Neural cell (in vitro differentiated cells): ENCODE data around the gene SLC22A23. TPM values are rescaled to one million over a fixed set of nuclear protein-coding genes. Genes with fewer than 3 reads are reported as not detected.

ENCODE experiments used
- H2AFZ ChIP-seq: fragments of 200-600, 300-800 bp; sonication (generic), shearing (Covaris generic); 2 replicates; pipeline ENCODE4 v1.6.0; 2014; ENCODE audit warnings: low read depth, mild to moderate bottlenecking, antibody characterized with exemption, low read length, moderate library complexity
- H3F3A ChIP-seq: fragments of 200-600 bp; shearing (Covaris generic); 2 replicates; pipeline ENCODE4 v1.6.1; 2016; ENCODE audit warnings: mild to moderate bottlenecking, moderate library complexity, mixed read lengths, antibody characterized with exemption, low read length; ENCODE audit not compliant: insufficient read depth, poor library complexity, severe bottlenecking
- H3K27ac ChIP-seq: fragments of 200-600, 300-800 bp; sonication (generic), shearing (Covaris generic); 2 replicates; pipeline ENCODE4 v1.5.1; 2014; ENCODE audit warnings: mild to moderate bottlenecking, low read length, moderate library complexity
- H3K27me3 ChIP-seq: fragments of 300-800, 200-600 bp; sonication (generic), shearing (Covaris generic); 2 replicates; pipeline ENCODE4 v1.6.0; 2014; ENCODE audit warnings: mild to moderate bottlenecking, low read depth, low read length, moderate library complexity; ENCODE audit not compliant: insufficient read depth
- H3K36me3 ChIP-seq: fragments of 300-800, 200-600 bp; sonication (generic), shearing (Covaris generic); 2 replicates; pipeline ENCODE4 v1.5.1; 2014; ENCODE audit warnings: mild to moderate bottlenecking, antibody characterized with exemption, low read length, moderate library complexity; ENCODE audit not compliant: insufficient read depth
- H3K4me2 ChIP-seq: fragments of 300-800, 200-600 bp; sonication (generic), shearing (Covaris generic); 2 replicates; pipeline ENCODE4 v1.6.0; 2014; ENCODE audit warnings: mild to moderate bottlenecking, low read length
- H3K4me3 ChIP-seq: fragments of 300-800, 200-600 bp; sonication (generic), shearing (Covaris generic); 2 replicates; pipeline ENCODE4 v1.5.1; 2014; ENCODE audit warnings: mild to moderate bottlenecking, low read length, moderate library complexity
- H3K79me2 ChIP-seq: fragments of 200-600 bp; shearing (Covaris generic); replicated peaks from 2 replicates; pipeline ENCODE4 v1.6.0; 2014; ENCODE audit warnings: mild to moderate bottlenecking, low read length, moderate library complexity; ENCODE audit not compliant: insufficient read depth
- H3K9ac ChIP-seq: fragments of 300-800, 200-600 bp; sonication (generic), shearing (Covaris generic); 2 replicates; pipeline ENCODE4 v1.6.1; 2016; ENCODE audit warnings: mild to moderate bottlenecking, low read length, mixed read lengths
- H3K9me2 ChIP-seq: fragments of 200-600 bp; shearing (Covaris generic); 2 replicates; pipeline ENCODE4 v1.6.1; 2016; ENCODE audit warnings: mild to moderate bottlenecking, low read length, mixed read lengths; ENCODE audit not compliant: insufficient read depth
- H3K9me3 ChIP-seq: fragments of 200-600, 300-800 bp; sonication (generic), shearing (Covaris generic); 2 replicates; pipeline ENCODE4 v1.6.1; 2016; ENCODE audit warnings: mild to moderate bottlenecking, mixed run types, low read length, moderate library complexity, mixed read lengths
- H4K20me1 ChIP-seq: fragments of 200-600 bp; shearing (Covaris generic); 2 replicates; pipeline ENCODE4 v1.6.1; 2016; ENCODE audit warnings: mild to moderate bottlenecking, mixed run types; ENCODE audit not compliant: insufficient read depth
- CTCF ChIP-seq: fragments of 450-650 bp; IDR thresholded peaks from 2 replicates; pipeline ENCODE4 v1.5.1; 2014; ENCODE audit warnings: antibody characterized with exemption, mild to moderate bottlenecking, moderate library complexity; ENCODE audit not compliant: poor library complexity, severe bottlenecking
- EP300 ChIP-seq: fragments of 450-650 bp; conservative IDR thresholded peaks from 2 replicates; pipeline ENCODE4 v1.6.1; 2014; ENCODE audit warnings: antibody characterized with exemption, mild to moderate bottlenecking, moderate library complexity; ENCODE audit not compliant: poor library complexity, severe bottlenecking
- EZH2 ChIP-seq: fragments of 200-600, 300-800 bp; shearing (Covaris generic), sonication (generic); IDR thresholded peaks from 2 replicates; pipeline ENCODE4 v1.6.1; 2014; ENCODE audit warnings: antibody characterized with exemption, low read length, borderline replicate concordance, mild to moderate bottlenecking; ENCODE audit not compliant: insufficient read depth, poor library complexity, severe bottlenecking
- MXI1 ChIP-seq: fragments of 450-650 bp; conservative IDR thresholded peaks from 2 replicates; pipeline ENCODE4 v1.6.1; 2014; ENCODE audit warnings: antibody characterized with exemption, mild to moderate bottlenecking; ENCODE audit not compliant: poor library complexity, severe bottlenecking
- POLR2AphosphoS5 ChIP-seq: IDR thresholded peaks from 2 replicates; pipeline ENCODE4 v1.6.1; 2012
- RAD21 ChIP-seq: fragments of 450-650 bp; conservative IDR thresholded peaks from 2 replicates; pipeline ENCODE4 v1.6.1; 2014; ENCODE audit warnings: antibody characterized with exemption, mild to moderate bottlenecking, moderate library complexity
- REST ChIP-seq: IDR thresholded peaks from 2 replicates; pipeline ENCODE4 v1.6.1; 2012; ENCODE audit warnings: borderline replicate concordance
- SMC3 ChIP-seq: fragments of 450-650 bp; conservative IDR thresholded peaks from 2 replicates; pipeline ENCODE4 v1.6.1; 2014; ENCODE audit warnings: antibody characterized with exemption, mild to moderate bottlenecking, moderate library complexity; ENCODE audit not compliant: poor library complexity
- TAF1 ChIP-seq: IDR thresholded peaks from 2 replicates; pipeline ENCODE4 v1.6.1; 2012; ENCODE audit warnings: low read depth
- polyA plus RNA-seq: library from polyadenylated mRNA; depleted of rRNA; stranded (reverse); fragments of >200 nt; gene quantifications from 2 replicates; pipeline ENCODE4 v1.2.3, GENCODE V29; 2014

The SLC22A23 gene
- polyA plus RNA-seq, 1 donor from 2014 or later: 8.8 TPM

GRCh38 chr6:3283241-3283640 lies 173.6 kb downstream of the SLC22A23 start:
- H3F3A ChIP-seq: peaks cover 3% of the 10 kb centered on the region
- no peak overlapping the region for H3K27ac ChIP-seq
- TF ChIP-seq CTCF (no peak), REST (no peak), EP300 (no peak), TAF1 (no peak), POLR2AphosphoS5 (no peak), MXI1 (no peak), RAD21 (no peak), EZH2 (no peak), SMC3 (no peak)
- H3K9me3 ChIP-seq: no peaks in the 10 kb centered on the region
- H2AFZ ChIP-seq: no peak overlapping the region
- H4K20me1 ChIP-seq: no peaks in the 10 kb centered on the region
- H3K9ac ChIP-seq: no peak overlapping the region
- no peaks in the 10 kb centered on the region for H3K9me2 ChIP-seq
- no peak overlapping the region for H3K4me2 ChIP-seq
- H3K36me3 ChIP-seq: peaks cover 6% of the 10 kb centered on the region
- no peaks in the 10 kb centered on the region for H3K27me3 ChIP-seq
- no peak overlapping the region for H3K4me3 ChIP-seq
- no peaks in the 10 kb centered on the region for H3K79me2 ChIP-seq

DNA sequence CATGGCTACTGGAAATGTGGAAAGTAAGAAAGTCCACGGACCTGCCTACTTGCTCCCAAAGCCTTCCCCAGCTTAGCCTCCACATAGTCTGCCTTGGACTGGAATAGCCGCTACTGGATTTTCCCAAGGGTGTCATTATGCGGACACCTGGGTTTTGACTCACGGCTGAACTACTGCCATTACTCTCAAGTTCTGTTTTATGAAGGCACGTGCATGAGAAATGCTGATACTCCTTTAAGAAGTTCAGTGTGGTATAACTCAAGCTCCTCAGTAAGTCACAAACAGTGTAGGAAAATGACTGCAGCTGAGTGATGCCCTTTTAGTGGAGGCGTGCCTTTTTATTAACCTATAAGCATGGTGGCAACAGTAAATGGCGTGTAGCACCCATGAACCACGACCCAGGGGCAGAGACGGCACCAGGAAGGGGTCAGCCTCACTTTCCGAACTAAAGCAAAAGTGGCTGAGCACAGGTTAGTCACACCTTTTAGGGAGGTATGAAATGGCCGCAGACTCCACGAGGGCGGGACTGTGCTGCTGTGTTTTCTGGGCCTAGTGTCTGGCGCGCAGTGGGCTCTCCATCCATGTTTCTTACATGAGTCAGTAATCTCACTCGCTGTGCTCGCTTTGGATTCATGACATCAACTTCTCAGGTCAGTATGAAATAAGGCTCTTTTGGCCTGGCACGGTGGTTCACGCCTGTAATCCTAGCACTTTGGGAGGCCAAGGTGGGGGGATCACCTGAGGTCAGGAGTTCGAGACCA lies 174.2 kb downstream of the SLC22A23 start:
- no peaks in the 10 kb centered on the region for H3K9me3 ChIP-seq
- H3K36me3 ChIP-seq: peaks cover 6% of the 10 kb centered on the region
- no peak overlapping the region for H3K27ac ChIP-seq
- no peak overlapping the region for H3K9ac ChIP-seq
- no peaks in the 10 kb centered on the region for H3K79me2 ChIP-seq
- H3F3A ChIP-seq: peaks cover 3% of the 10 kb centered on the region
- no peak overlapping the region for H3K4me3 ChIP-seq
- H3K27me3 ChIP-seq: no peaks in the 10 kb centered on the region
- no peak overlapping the region for H3K4me2 ChIP-seq
- no peak for TF ChIP-seq MXI1
- TF ChIP-seq EP300: no peak
- TF ChIP-seq POLR2AphosphoS5: no peak
- TF ChIP-seq CTCF: no peak
- TF ChIP-seq REST: no peak
- no peak for TF ChIP-seq RAD21
- TF ChIP-seq TAF1: no peak
- no peak for TF ChIP-seq SMC3
- no peak for TF ChIP-seq EZH2
- no peaks in the 10 kb centered on the region for H3K9me2 ChIP-seq
- no peak overlapping the region for H2AFZ ChIP-seq
- H4K20me1 ChIP-seq: no peaks in the 10 kb centered on the region
